Calu3 (cell line): Measurements from ENCODE around the gene RBMY1A1. TPM values are rescaled to one million over a fixed set of nuclear protein-coding genes. Genes with fewer than 3 reads are reported as not detected.
"Not testable (repeated sequence)": the region's sequence is repeated elsewhere in the genome, so short reads cannot be mapped to it uniquely, and the experiment has no call there.

Experiments used
- Bru-seq: library from RNA; stranded (reverse); fragments of 400-500 nt; gene quantifications from one replicate; lab custom pipeline; 2021; lab: Mats Ljungman, UMichigan
- BruChase-seq, 2 experiments: library from RNA; stranded (reverse); fragments of 400-500 nt; gene quantifications; one replicate each; lab custom pipeline; 2021; lab: Mats Ljungman, UMichigan
- BruUV-seq: library from RNA; stranded (reverse); fragments of 400-500 nt; replicated peaks from 2 replicates; lab custom pipeline; 2021; lab: Mats Ljungman, UMichigan
- CTCF ChIA-PET: fragments of 300-600 bp; sonication (Branson Sonifier 250); formaldehyde crosslinking; loops from one replicate; lab custom pipeline; 2022; ENCODE audit warnings: antibody characterized with exemption; lab: Charles Lee
- DNase-seq: peaks from one replicate; pipeline ENCODE4 v3.0.0; 2022
- H3K27ac Mint-ChIP-seq: one replicate; pipeline ENCODE4 v1.8.0; 2022; ENCODE audit warnings: mixed read lengths; ENCODE audit not compliant: unreplicated experiment
- H3K27me3 Mint-ChIP-seq: one replicate; pipeline ENCODE4 v1.8.0; 2022; ENCODE audit warnings: mixed read lengths; ENCODE audit not compliant: unreplicated experiment
- H3K36me3 Mint-ChIP-seq: one replicate; pipeline ENCODE4 v1.8.0; 2022; ENCODE audit warnings: mild to moderate bottlenecking, moderate library complexity, mixed read lengths; ENCODE audit not compliant: insufficient read depth, unreplicated experiment
- H3K4me1 Mint-ChIP-seq: one replicate; pipeline ENCODE4 v1.8.0; 2022; ENCODE audit warnings: mild to moderate bottlenecking, low read depth, mixed read lengths; ENCODE audit not compliant: unreplicated experiment
- H3K4me3 Mint-ChIP-seq: one replicate; pipeline ENCODE4 v1.8.0; 2022; ENCODE audit warnings: mild to moderate bottlenecking, low read depth, moderate library complexity, mixed read lengths; ENCODE audit not compliant: unreplicated experiment
- H3K9me3 Mint-ChIP-seq: one replicate; pipeline ENCODE4 v1.8.0; 2022; ENCODE audit warnings: low read depth, mixed read lengths; ENCODE audit not compliant: unreplicated experiment
- CTCF ChIP-seq: fragments of 200-600 bp; IDR thresholded peaks from one replicate; pipeline ENCODE4 v1.8.0; 2022; ENCODE audit warnings: antibody characterized with exemption; ENCODE audit not compliant: unreplicated experiment
- intact Hi-C: fragments of 100-400 bp; cut with micrococcal nuclease; formaldehyde crosslinking; loops from one replicate; pipeline ENCODE4 v1.10.0; 2022; ENCODE audit not compliant: unreplicated experiment
- long read RNA-seq: library from polyadenylated mRNA; stranded (forward); transcript quantifications from one replicate; pipeline ENCODE4 v2.0.0, GENCODE V29; 2022
- total RNA-seq: library from RNA; stranded (reverse); gene quantifications from 2 replicates; pipeline ENCODE4 v1.2.3, GENCODE V29; 2022

RBMY1A1 gene
- total RNA-seq, result not detected in 2 replicates
- not detected for Bru-seq, nascent RNA
- BruChase-seq, experiment 1, labeled RNA remaining after a 6-hour chase, result not detected
- not detected for BruChase-seq, experiment 2, labeled RNA remaining after a 2-hour chase
- long read RNA-seq, result 0 reads

DNA sequence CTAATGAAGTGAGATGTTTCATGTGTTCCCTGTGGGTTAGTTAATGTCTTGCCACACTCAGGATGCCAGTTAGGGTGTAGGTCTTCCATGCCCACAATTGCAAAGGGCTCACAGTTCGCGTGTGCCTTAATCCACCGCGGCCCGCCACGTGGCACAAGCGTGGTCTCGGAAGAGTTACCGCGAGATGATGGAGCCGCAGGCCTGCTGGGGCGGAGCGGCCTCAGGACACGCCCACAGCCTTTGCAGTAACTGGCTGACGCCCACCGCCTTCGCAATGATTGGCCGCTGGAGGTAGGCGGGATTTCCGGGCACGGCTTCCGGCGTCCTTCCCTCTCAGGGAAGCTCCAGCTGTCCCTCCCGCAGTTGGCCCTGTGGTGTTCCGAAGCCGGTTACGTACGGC, at the start of gene RBMY1A1:
Gene RBMY1A1, plus strand, starts transcription at position 301 of the 400 bp plus-strand sequence. CDS start 2,013 bp downstream, outside the sequence.
- BruUV-seq, H3K4me3 Mint-ChIP-seq, DNase-seq, H3K27me3 Mint-ChIP-seq, H3K9me3 Mint-ChIP-seq, CTCF ChIA-PET, H3K27ac Mint-ChIP-seq, H3K36me3 Mint-ChIP-seq, intact Hi-C loops, H3K4me1 Mint-ChIP-seq: not testable (repeated sequence)

GRCh38 chrY:21511038-21511437, 23.6 kb upstream of the RBMY1A1 start, which contains the start of gene RBMY1B:
RBMY1B (plus strand) TSS chrY:21511338; CDS start chrY:21513351, 2,013 bp downstream.
- H3K36me3 Mint-ChIP-seq, H3K27ac Mint-ChIP-seq, intact Hi-C loops, H3K4me1 Mint-ChIP-seq, DNase-seq, H3K27me3 Mint-ChIP-seq, BruUV-seq, H3K4me3 Mint-ChIP-seq, H3K9me3 Mint-ChIP-seq, CTCF ChIA-PET: not testable (repeated sequence)

DNA sequence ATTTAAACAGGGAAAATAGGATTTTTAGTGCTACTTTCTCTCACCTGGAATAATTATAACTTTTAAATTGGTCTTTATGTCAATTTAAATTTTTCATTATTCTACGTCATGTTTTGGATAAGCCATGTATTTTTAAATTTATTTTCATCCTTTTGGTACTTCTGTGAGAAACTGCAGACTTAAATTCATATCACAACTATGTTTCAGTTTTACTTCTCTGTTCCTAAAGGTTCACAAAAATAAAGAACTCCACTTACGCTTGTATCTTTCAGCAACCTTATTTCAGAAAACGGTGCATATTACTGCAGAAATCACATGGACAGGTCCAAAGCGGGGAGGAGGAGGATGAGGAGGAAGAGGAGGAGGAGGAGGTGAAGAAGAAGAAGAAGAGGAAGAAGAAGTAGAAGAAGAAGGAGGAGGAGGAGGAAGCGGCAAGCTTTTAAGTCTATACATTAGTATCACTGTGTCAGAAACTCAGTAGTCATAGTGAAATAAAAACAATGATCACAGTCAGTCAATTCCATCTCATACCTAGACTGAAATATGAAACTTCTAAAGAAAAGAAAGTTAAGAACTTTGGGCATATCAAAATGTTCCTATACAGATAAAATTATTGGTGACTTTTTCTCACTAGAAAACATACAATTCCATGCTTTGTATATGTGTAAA, 24.8 kb downstream of the RBMY1A1 start:
- H3K27ac Mint-ChIP-seq, intact Hi-C loops, H3K36me3 Mint-ChIP-seq, DNase-seq, H3K4me3 Mint-ChIP-seq, BruUV-seq, H3K4me1 Mint-ChIP-seq, CTCF ChIA-PET, H3K9me3 Mint-ChIP-seq, H3K27me3 Mint-ChIP-seq: not testable (repeated sequence)

DNA sequence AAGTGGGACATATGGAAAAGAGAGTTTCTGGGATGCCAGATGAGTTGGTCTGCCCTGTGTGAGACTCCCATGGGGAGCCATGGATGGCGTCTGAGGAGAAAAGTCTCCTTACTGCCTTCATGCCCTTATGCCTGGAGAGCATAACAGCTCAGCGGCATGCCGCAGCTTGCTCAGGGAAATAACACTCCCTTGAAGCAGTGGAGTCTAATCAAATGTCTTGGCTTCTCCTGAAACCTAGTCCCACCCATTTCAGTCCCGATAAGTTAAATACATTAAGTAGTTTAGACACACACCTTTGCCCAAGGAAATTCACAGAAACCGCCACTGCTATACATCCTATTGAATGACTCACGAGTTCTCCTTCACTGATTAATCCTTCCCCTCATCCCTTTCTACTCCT, 50.8 kb downstream of the RBMY1A1 start:
- no TSS peak for BruUV-seq
- CTCF ChIA-PET, result no interaction called here

GRCh38 chrY:21586454-21586853, 51.8 kb downstream of the RBMY1A1 start:
- H3K27ac Mint-ChIP-seq, DNase-seq, H3K4me3 Mint-ChIP-seq, CTCF ChIA-PET, H3K9me3 Mint-ChIP-seq, H3K27me3 Mint-ChIP-seq, BruUV-seq, H3K4me1 Mint-ChIP-seq, intact Hi-C loops, H3K36me3 Mint-ChIP-seq: not testable (repeated sequence)

More for the DNA sequence above, 50.8 kb downstream of the RBMY1A1 start:
- no peaks in the 10 kb centered on the region for H3K36me3 Mint-ChIP-seq
- intact Hi-C loops, result no loop called here
- no peak overlapping the region for H3K27ac Mint-ChIP-seq
- H3K9me3 Mint-ChIP-seq, result no peaks in the 10 kb centered on the region
- no peaks in the 10 kb centered on the region for H3K27me3 Mint-ChIP-seq
- H3K4me3 Mint-ChIP-seq, result no peak overlapping the region
- no peaks in the 10 kb centered on the region for H3K4me1 Mint-ChIP-seq
- no peak for TF ChIP-seq CTCF
- no peak for DNase-seq

- no peak for DNase-seq
- intact Hi-C loops, result no loop called here
- Mint-ChIP-seq H3K4me1 (no peaks in the 10 kb centered on the region), H3K4me3 (no peak overlapping the region), H3K9me3 (no peaks in the 10 kb centered on the region), H3K27ac (no peak overlapping the region), H3K27me3 (no peaks in the 10 kb centered on the region), H3K36me3 (no peaks in the 10 kb centered on the region)
- TF ChIP-seq CTCF, result no peak
- CTCF ChIA-PET, result no interaction called here
- no TSS peak for BruUV-seq
These were observed 57.4 kb downstream of the RBMY1A1 start for GRCh38 chrY:21592059-21592458.

DNA sequence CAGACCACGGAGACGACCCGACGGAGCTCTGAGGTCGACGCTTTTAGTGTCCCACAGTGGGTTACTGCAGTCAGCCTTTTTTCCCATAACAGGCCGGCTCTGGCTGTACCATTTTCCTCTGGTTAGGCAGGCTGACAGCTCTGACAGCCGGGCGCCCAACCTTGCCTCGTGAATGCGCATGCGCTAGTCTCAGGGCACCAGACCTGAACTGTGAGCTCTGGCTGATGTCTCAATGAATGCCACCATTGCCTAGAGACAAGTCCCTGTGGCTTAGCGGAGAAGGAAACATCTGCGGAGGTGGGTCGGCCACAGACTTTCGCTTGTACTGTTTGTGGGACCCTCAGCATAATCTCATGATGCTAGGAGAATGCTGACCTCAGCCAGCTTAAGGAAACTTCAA, 61.6 kb downstream of the RBMY1A1 start:
- not testable (repeated sequence) for H3K36me3 Mint-ChIP-seq

More for the DNA sequence above, 61.6 kb downstream of the RBMY1A1 start:
- DNase-seq, BruUV-seq, CTCF ChIA-PET, H3K4me3 Mint-ChIP-seq, H3K27me3 Mint-ChIP-seq, H3K27ac Mint-ChIP-seq, H3K4me1 Mint-ChIP-seq, H3K9me3 Mint-ChIP-seq, intact Hi-C loops: not testable (repeated sequence)
